Psoas muscle (tissue), 8 donors: Measurements from ENCODE around the gene ZNF652. TPM values are rescaled to one million over a fixed set of nuclear protein-coding genes. Genes with fewer than 3 reads are reported as not detected.

Source experiments
- ATAC-seq, 4 donors: fragments of 200-7000 bp; cut with Tn5 transposase; one replicate each; pipeline ENCODE4 v1.9.1; 2020; ENCODE audit warnings: moderate library complexity in 3 of 4, mild to moderate bottlenecking in 2 of 4
- DNase-seq, 2 donors: peaks; one replicate each; pipeline ENCODE4 v3.0.0-alpha.2; 2020
- H3K27ac ChIP-seq: fragments of 200-600 bp; one replicate; pipeline ENCODE4 v1.8.0; 2022
- H3K27me3 ChIP-seq, 3 donors: fragments of 200-600 bp in 1 of 3; one replicate each; pipeline versions ENCODE4 v1.6.1 to v1.8.0; 2013 to 2022; ENCODE audit warnings: low read length in 2 of 3, mild to moderate bottlenecking in 2 of 3, moderate library complexity in 1 of 3; ENCODE audit not compliant: insufficient read depth in 3 of 3
- H3K36me3 ChIP-seq, 2 donors: fragments of 200-600 bp in 1 of 2; one replicate each; pipeline versions ENCODE4 v1.6.1 to v1.8.0; 2013 to 2022; ENCODE audit warnings: low read depth in 1 of 2, mild to moderate bottlenecking in 1 of 2, moderate library complexity in 1 of 2; ENCODE audit not compliant: insufficient read depth in 1 of 2
- H3K4me1 ChIP-seq: fragments of 200-600 bp; one replicate; pipeline ENCODE4 v1.8.0; 2022
- H3K4me3 ChIP-seq: fragments of 200-600 bp; one replicate; pipeline ENCODE4 v1.8.0; 2022; ENCODE audit warnings: mild to moderate bottlenecking
- H3K9me3 ChIP-seq: fragments of 200-600 bp; one replicate; pipeline ENCODE4 v1.8.0; 2022
- CTCF ChIP-seq: fragments of 200-600 bp; IDR thresholded peaks from one replicate; pipeline ENCODE4 v1.8.0; 2022; ENCODE audit warnings: antibody characterized with exemption
- WGBS, 3 donors: extraction: QIAGEN DNeasy Blood & Tissue Kit; methylation state at CpG; one replicate each; pipeline versions ENCODE4 v1.1.6 to v1.1.7; 2013; 5-methylcytosine and 5-hydroxymethylcytosine counted together
- intact Hi-C, 2 donors: fragments of 100-400 bp; cut with DNase I; formaldehyde crosslinking; loops; one replicate each; pipeline versions ENCODE4 v1.11.0 to v1.14.2; 2022
- polyA plus RNA-seq, 3 donors: library from polyadenylated mRNA; stranded (reverse); fragments of 200-250 nt; gene quantifications; one replicate each; pipeline ENCODE4 v1.2.3, GENCODE V29; 2013
- total RNA-seq, 4 donors: library from RNA; stranded (reverse); fragmentation: NEBNext Ultra II Directional in 2 of 4; extraction: Animal tissue kit (Norgen Biotek cat#: 25700) in 2 of 4; gene quantifications; one replicate each; pipeline versions ENCODE4 v1.2.1 to v1.2.4, GENCODE V29; 2021 to 2023
- donor health status: healthy with polysubstance abuse.
- donor health status: DM: no; HTN: no; CAD: no; lungs with moderate emphysema.
- donor health status: Bipolar disorder and iron deficiency.
- donor health status: healthy.
- donor health status: DM: yes; HTN: yes; CAD: no.
- donor health status: DM: no; HTN: no; CAD: no.
- donor health status: DM: no; HTN: no; CAD: no.
- donor health status: DM: yes; HTN: yes; CAD: no.

ZNF652 gene
- total and polyA plus RNA-seq, 7 donors = 3.1 to 30.1 (median 21.3) TPM

GRCh38 chr17:49255125-49255524 lies 106.9 kb downstream of the ZNF652 start:
- WGBS, 3 donors = 63 to 85% (median 69%) methylated on average over 5 of the region's 5 CpGs
- DNase-seq = no peak
- Histone ChIP-seq H3K36me3 (no peaks in the 10 kb centered on the region), H3K4me3 (no peak overlapping the region), H3K27ac (no peak overlapping the region), H3K27me3 (peaks cover 0 to 5% (median 0%) of the 10 kb centered on the region in 3 donors), H3K9me3 (no peaks in the 10 kb centered on the region), H3K4me1 (no peaks in the 10 kb centered on the region)
- ATAC-seq = no peak
- TF ChIP-seq CTCF = no peak
- intact Hi-C loops = no loop called here

- Histone ChIP-seq H3K27ac (no peak overlapping the region), H3K9me3 (no peaks in the 10 kb centered on the region), H3K4me3 (no peak overlapping the region), H3K4me1 (peaks cover 6% of the 10 kb centered on the region), H3K36me3 (no peaks in the 10 kb centered on the region), H3K27me3 (no peaks in the 10 kb centered on the region)
- TF ChIP-seq CTCF = no peak
- 61 to 64% (median 62%) methylated on average over 4 of the region's 4 CpGs for WGBS, 3 donors
- DNase-seq = no peak
- intact Hi-C loops = no loop called here
- no peak for ATAC-seq
These were observed 108.0 kb downstream of the ZNF652 start for GRCh38 chr17:49254066-49254465.

GRCh38 chr17:49252148-49252695 lies 109.8 kb downstream of the ZNF652 start:
- TF ChIP-seq CTCF = no peak
- Histone ChIP-seq H3K27ac (no peak overlapping the region), H3K4me3 (no peak overlapping the region), H3K4me1 (peaks cover 6% of the 10 kb centered on the region), H3K36me3 (no peaks in the 10 kb centered on the region), H3K9me3 (no peaks in the 10 kb centered on the region), H3K27me3 (no peaks in the 10 kb centered on the region)
- DNase-seq (peak in 1 of 2 donors; percentile 33), ATAC-seq (no peak)
- intact Hi-C loops = no loop called here
- 84 to 89% (median 86%) methylated on average over 6 of the region's 6 CpGs for WGBS, 3 donors

- H3K36me3 ChIP-seq = no peaks in the 10 kb centered on the region
- no peak for TF ChIP-seq CTCF
- H3K4me3 ChIP-seq = no peak overlapping the region
- no peak for ATAC-seq
- no peaks in the 10 kb centered on the region for H3K27me3 ChIP-seq
- 80 to 83% (median 81%) methylated on average over 12 of the region's 12 CpGs for WGBS, 3 donors
- no peak overlapping the region for H3K27ac ChIP-seq
- no peaks in the 10 kb centered on the region for H3K9me3 ChIP-seq
- DNase-seq = no peak
- peaks cover 6% of the 10 kb centered on the region for H3K4me1 ChIP-seq
- intact Hi-C loops = no loop called here
These were observed 112.0 kb downstream of the ZNF652 start for GRCh38 chr17:49249890-49250522.
